ENCODE results near the gene SCFD2.

- TF ChIP-seq CTBP1 (IDR thresholded peaks at IDR 0.05; ENCODE audit: borderline replicate concordance) (no peak), SP1 (IDR thresholded peaks at IDR 0.05) (no peak), LEF1 (IDR thresholded peaks at IDR 0.05; ENCODE audit: borderline replicate concordance) (no peak), FOXM1 (IDR thresholded peaks at IDR 0.05; ENCODE audit: borderline replicate concordance) (no peak), L3MBTL2 (conservative IDR thresholded peaks at IDR 0.05) (no peak), FOXA1 (IDR thresholded peaks at IDR 0.05) (no peak), BHLHE40 (IDR thresholded peaks at IDR 0.05; ENCODE audit: borderline replicate concordance) (no peak)
Observed at GRCh38 chr4:52994567-52994966, 371.3 kb downstream of the SCFD2 start.
